ENCODE data around the gene GUCA2B.
A peak's percentile ranks its signal among the peaks of the same experiment; 100 is the strongest.

Gene GUCA2B

GRCh38 chr1:42143896-42144710 lies 9.1 kb upstream of the GUCA2B start:
- no peak for DNase-seq (ENCODE audit: low spot score)

- DNase-seq (ENCODE audit: low spot score) = no peak
Observed at GRCh38 chr1:42144711-42145388, 8.4 kb upstream of the GUCA2B start.

GRCh38 chr1:42145389-42145716 lies 7.9 kb upstream of the GUCA2B start:
- DNase-seq (ENCODE audit: low spot score) = no peak

DNA sequence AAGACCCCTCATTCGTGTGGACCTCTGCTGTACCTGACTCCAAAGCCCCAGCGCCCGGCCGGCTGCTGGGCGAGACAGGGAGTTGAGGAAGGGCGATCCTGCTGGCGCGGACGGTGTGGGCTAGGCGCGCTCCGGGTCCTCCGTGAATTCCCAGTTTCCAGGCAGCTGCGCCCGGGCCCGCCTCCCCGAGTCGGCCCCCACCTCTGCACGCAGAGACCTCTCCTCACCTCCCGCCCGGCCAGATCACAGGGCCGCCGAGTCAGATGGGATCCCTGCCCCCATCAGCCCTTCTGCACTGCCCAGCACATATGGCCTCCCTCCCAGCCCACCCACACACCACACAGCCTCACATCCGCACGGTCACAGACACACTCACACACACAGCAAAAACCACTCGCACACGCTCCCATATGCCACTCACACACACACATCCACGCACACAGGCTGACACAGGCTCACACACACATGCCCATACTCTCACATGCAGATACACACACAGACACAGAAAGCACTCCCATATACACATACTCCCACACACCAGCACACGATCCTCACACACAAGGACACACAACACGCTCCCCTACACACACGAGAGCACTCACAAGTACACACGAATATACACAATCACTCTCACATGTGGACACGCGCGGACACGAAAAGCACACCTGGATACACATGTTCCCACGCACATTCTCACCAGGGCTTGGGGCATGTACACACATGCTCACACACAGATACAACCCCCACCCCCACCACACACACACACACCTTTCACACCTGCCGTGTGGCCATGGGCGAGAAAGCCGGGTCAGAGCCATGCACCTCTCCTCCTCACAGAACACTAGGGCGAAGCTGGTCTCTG lies 7.2 kb upstream of the GUCA2B start:
- DNase-seq (ENCODE audit: low spot score) = no peak

DNA sequence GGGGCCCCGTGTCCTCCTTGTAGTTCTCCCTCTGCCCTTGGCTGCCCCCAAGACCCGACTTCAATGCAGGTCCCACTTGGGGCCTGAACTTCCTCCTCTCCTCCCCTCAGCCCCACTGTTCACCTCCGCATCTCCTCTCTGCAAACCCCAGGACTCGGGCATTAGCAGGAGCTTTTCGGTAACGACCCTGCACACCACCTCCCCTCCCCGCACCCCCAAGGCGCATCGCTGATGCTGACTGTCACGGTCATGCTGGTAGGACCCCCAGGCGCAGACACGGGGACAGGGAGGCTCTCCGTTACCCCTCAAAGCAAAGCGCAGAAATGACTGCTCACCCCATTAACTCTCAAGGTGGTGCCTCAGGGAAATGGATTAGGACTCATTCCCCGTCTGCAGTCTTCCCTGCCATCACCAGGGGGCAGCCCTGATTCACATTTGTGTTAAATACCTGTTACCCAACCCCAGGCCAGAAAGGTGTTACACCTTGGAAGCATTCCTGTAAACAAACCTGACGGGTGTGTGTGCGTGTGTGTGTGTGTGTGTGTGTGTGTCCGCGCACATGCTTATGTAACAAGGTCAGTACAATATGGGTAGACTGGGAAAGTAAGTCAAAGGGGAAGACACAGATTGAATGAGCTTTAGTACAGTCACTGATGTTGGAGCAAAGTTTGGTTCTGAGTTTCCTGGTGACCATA lies 6.4 kb upstream of the GUCA2B start:
- DNase-seq (ENCODE audit: low spot score) = peak; percentile 83

DNA sequence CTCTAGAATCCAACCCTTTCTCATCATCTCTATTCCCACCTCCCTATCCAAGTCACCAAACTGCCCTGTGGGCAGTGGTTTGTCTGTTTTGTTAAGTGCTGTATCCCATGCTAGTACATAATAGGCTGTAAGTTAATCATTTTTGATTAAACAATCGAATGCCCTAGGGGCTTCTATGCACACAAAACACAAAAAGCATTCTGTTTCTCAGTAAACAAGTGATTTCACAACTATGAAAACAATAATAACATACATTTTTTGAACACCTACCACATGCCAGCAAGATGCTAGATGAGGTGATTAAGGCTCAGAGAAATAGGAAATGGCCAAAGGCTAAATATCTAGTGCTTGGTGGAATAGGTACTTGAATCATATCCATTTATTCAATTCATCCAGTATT lies 5.0 kb upstream of the GUCA2B start:
- no peak for DNase-seq (ENCODE audit: low spot score)

DNA sequence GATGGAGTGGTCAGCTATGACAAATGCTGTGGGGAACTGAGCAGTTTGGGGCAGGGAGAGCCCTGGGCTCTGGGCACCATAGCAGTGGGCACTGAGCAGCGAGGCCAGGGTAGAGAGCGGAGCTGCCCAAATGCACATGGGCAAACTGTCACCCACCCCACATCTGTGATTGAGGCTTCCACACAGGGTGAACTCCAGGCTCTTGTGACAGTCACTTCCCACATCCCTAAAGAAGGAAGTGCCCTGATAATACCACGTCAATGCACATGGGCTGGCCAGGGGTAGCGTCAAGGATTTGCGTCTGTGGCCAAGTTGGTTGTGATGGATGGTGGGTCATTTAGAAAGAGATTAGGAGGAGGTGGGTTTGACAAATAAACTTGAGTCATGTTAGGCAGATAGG lies 2.6 kb upstream of the GUCA2B start:
- no peak for DNase-seq (ENCODE audit: low spot score)

DNA sequence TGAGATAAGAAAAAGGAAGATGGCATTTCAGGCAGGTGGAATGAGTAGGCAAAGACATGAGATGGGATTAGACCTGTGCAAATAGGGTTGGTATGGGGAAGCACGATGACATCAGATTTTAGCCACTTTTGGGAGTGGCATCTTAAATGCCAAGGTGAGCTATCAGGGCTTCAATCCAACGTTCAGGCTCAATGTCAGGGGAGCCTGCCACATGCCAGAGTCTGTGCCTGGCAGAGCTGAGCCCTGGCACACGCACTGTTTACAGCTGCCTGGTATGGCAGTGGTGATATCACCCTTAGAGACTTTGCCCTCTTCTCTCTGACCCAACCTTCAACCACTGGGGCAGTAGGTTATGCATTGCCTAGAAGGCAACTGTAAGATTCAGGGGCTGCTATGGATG lies 1.1 kb upstream of the GUCA2B start:
- no peak for DNase-seq (ENCODE audit: low spot score)

- no peak for DNase-seq (ENCODE audit: low spot score)
Observed at GRCh38 chr1:42153624-42154023, 414 bp downstream of the GUCA2B start.

- DNase-seq (ENCODE audit: low spot score) = no peak
Observed at GRCh38 chr1:42154685-42155084, 1.5 kb downstream of the GUCA2B start.

- no peak for DNase-seq (ENCODE audit: low spot score)
Observed at GRCh38 chr1:42155362-42155761, 2.2 kb downstream of the GUCA2B start.

- peak; percentile 42 for DNase-seq (ENCODE audit: low spot score)
Observed at GRCh38 chr1:42157667-42158066, 4.5 kb downstream of the GUCA2B start.

- no peak for DNase-seq (ENCODE audit: low spot score)
Observed at GRCh38 chr1:42158189-42158588, 5.0 kb downstream of the GUCA2B start.

DNA sequence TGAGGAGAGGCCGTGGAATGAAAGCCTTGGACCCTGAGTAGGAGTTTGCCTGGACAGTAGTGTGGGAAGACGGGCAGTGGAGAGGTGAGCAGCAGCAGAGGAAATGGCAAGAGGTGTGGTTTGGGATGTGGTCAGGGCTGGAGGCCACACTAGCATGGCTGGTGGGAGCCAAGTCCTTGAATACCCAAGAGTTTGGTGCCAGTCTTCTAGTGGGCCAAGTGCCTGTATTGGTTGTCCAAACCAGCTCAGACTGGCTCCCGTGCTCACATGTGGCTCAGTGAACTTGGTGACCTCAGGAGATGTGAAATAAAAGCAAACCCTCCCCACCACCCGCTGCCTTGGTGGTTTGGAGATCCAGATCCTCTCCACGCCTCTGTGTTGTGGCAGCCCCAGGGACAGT lies 9.0 kb downstream of the GUCA2B start:
- no peak for DNase-seq (ENCODE audit: low spot score)

DNA sequence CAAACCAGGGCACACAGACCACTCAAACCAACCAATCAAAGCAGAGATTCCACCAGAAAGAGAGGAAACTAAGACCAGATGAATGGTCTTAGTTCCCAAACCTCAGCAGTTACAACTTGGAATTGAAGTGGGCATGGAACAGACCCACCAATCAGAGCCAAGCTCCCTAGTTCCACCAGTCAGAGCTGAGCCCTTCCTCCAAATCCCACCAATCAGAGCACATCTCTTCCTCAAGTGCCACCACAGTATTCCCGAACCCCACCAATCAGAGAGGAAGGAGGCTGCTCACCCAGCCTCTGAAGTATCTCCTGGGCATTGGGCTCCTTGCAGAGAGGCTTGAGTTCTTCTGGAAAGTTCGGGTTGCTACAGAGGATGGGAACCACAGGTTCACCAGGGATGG lies 9.9 kb downstream of the GUCA2B start:
- DNase-seq (ENCODE audit: low spot score) = no peak

- no peak for DNase-seq (ENCODE audit: low spot score)
Observed at GRCh38 chr1:42163536-42164503, 10.6 kb downstream of the GUCA2B start.

DNA sequence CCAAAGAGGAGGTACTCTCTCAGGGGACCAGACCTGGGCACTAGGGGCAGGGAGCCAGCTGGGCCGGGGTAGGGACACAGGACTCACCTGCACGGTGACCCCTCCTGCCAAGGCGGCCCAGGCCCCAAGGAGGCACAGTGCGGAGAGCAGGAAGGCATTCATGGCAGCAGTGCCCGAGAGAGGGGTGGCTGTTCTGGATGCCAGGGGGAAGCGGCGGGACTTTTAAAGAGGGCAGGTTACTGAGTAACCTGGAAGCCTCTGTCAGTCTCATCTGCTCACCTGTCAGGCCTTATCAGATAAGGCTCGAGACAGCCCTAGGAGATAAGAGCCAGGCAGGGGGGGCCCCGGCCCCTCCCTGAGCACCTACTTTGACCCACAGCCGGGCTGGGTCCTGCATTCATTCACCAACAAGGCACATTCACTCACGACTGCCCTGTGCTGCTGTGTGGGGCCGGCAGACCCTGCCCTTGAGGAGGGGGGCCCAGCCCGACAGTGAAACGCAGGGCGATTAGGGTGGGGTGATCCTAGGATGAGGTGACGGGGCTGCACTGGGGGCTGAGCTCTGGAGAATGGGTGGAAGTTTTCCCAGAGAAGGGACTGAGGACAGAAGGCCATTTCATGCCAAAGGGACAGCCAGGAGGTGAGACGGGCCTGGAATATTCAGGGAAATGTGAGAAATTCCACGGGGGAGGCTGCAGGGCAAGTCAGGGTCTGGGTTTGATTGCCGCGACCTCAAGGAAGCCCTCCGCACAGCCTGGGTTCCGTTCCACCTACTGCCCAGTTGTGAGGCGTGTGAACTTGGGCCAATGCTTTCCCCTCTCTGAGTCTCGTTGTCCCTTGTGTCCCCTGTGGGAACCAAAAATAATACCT lies 11.6 kb downstream of the GUCA2B start, which contains the start of gene GUCA2A:
GUCA2A (minus strand) TSS at position 195 of the 870 bp plus-strand sequence; CDS start at position 162, 33 bp downstream.
- DNase-seq (ENCODE audit: low spot score) = no peak

DNA sequence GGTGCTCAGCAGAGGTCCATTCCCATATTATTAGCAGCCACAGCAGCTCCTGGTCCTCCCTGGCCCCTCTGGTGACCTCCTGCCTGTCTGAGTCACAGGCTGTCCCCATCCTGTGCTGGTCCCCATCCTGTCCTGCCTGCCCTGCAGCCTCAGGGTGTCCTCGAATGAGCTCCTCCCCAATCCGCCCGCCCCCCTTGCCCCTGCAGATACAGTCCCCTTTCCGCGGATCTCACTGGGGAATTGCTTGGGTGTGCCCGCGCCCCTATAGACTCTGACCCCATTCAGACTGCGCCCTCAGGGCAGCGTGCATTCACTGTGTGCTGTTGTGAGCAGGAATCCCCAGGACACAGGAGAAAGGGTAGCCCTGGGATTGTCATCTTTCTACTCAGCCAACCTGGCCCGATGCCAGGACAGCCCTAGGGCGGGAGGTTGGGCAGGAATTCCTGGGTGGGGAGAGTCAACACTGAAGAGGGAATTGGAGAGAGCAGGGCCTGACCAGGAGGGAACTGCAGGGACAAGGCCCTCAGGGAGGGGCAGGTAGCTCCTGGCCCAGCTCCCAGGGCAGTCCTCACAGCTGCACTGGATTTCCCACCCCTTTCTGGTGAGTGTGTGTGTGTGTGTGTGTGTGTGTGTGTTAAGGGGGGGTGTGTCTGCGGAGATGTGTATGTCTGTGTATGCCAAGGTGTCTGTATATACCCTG lies 12.5 kb downstream of the GUCA2B start:
- peak; percentile 64 for DNase-seq (ENCODE audit: low spot score)

Data from HuH-7 (cell line).